Urinary bladder (tissue), 4 donors: ENCODE results near the gene FIBP. TPM values are rescaled to one million over a fixed set of nuclear protein-coding genes. Genes with fewer than 3 reads are reported as not detected.
A peak's percentile ranks its signal among the peaks of the same experiment; 100 is the strongest.

Source experiments
- DNase-seq: peaks from one replicate; pipeline ENCODE4 v3.0.0-alpha.2; 2015; ENCODE audit errors: extremely low spot score
- H3K27ac ChIP-seq: one replicate; pipeline ENCODE4 v1.5.1; 2013; ENCODE audit warnings: low read depth, mild to moderate bottlenecking, moderate library complexity
- H3K36me3 ChIP-seq: one replicate; pipeline ENCODE4 v1.6.1; 2013; ENCODE audit warnings: mild to moderate bottlenecking, moderate library complexity; ENCODE audit not compliant: insufficient read depth
- H3K4me1 ChIP-seq: one replicate; pipeline ENCODE4 v1.6.1; 2013; ENCODE audit warnings: mild to moderate bottlenecking, moderate library complexity; ENCODE audit not compliant: insufficient read depth
- H3K4me3 ChIP-seq: one replicate; pipeline ENCODE4 v1.5.1; 2013; ENCODE audit warnings: low read depth, low read length
- WGBS: extraction: QIAGEN DNeasy Blood & Tissue Kit; methylation state at CpG from one replicate; pipeline ENCODE4 v1.1.7; 2013; 5-methylcytosine and 5-hydroxymethylcytosine counted together
- polyA plus RNA-seq: library from polyadenylated mRNA; stranded (reverse); fragments of 200-250 nt; gene quantifications from one replicate; pipeline ENCODE4 v1.2.3, GENCODE V29; 2013
- total RNA-seq: library from RNA; depleted of rRNA; stranded (reverse); fragments of >200 nt; gene quantifications from one replicate; pipeline ENCODE4 v1.2.3, GENCODE V29; 2014
- donor health status: healthy with polysubstance abuse.
- donor health status: healthy.

Gene FIBP
- total and polyA plus RNA-seq, 2 donors, result 60.7 to 64.0 TPM

- peak within 1 kb of the TSS; percentile 86 for H3K4me3 ChIP-seq
- H3K4me1 ChIP-seq, result peaks cover 2% of the 10 kb centered on the region
- 1% methylated on average over 59 of the region's 59 CpGs for WGBS
- H3K27ac ChIP-seq, result peak within 1 kb of the TSS; percentile 94
- peak; percentile 92 for DNase-seq
- no peaks in the 10 kb centered on the region for H3K36me3 ChIP-seq
These were observed 30.9 kb upstream of the FIBP start, which contains the start of gene DRAP1 for GRCh38 chr11:65919141-65919572. DRAP1 (plus strand) TSS chr11:65919426; CDS start chr11:65919502, 76 bp downstream.

- H3K4me1 ChIP-seq, result peaks cover 2% of the 10 kb centered on the region
- DNase-seq, result no peak
- 4% methylated on average over 77 of the region's 77 CpGs for WGBS
- peak within 1 kb of the TSS; percentile 94 for H3K27ac ChIP-seq
- no peaks in the 10 kb centered on the region for H3K36me3 ChIP-seq
- peak within 1 kb of the TSS; percentile 86 for H3K4me3 ChIP-seq
These were observed 30.2 kb upstream of the FIBP start, which contains the start of gene C11orf68 for GRCh38 chr11:65918211-65919140. C11orf68 (minus strand) TSS chr11:65919062; CDS start chr11:65919031, 31 bp downstream.

- Histone ChIP-seq H3K4me3 (peak overlapping the region; percentile 74), H3K36me3 (no peaks in the 10 kb centered on the region), H3K27ac (peak overlapping the region; percentile 94), H3K4me1 (peaks cover 2% of the 10 kb centered on the region)
- 77% methylated on average over 35 of the region's 35 CpGs for WGBS
- DNase-seq, result no peak
These were observed 29.4 kb upstream of the FIBP start for GRCh38 chr11:65917434-65918210.

- no peaks in the 10 kb centered on the region for H3K36me3 ChIP-seq
- H3K4me3 ChIP-seq, result no peak overlapping the region
- 87% methylated on average over 3 of the region's 3 CpGs for WGBS
- no peak overlapping the region for H3K27ac ChIP-seq
- DNase-seq, result no peak
- H3K4me1 ChIP-seq, result peaks cover 2% of the 10 kb centered on the region
These were observed 28.8 kb upstream of the FIBP start for GRCh38 chr11:65917077-65917433.

GRCh38 chr11:65916391-65916790 is 28.1 kb upstream of the FIBP start:
- Histone ChIP-seq H3K36me3 (no peaks in the 10 kb centered on the region), H3K4me1 (peaks cover 2% of the 10 kb centered on the region), H3K4me3 (no peak overlapping the region), H3K27ac (peak overlapping the region; percentile 33)
- WGBS, result 67% methylated on average over 7 of the region's 7 CpGs
- no peak for DNase-seq

- no peak overlapping the region for H3K4me3 ChIP-seq
- no peak for DNase-seq
- H3K4me1 ChIP-seq, result peaks cover 2% of the 10 kb centered on the region
- WGBS, result 10% methylated on average over 13 of the region's 13 CpGs
- peak overlapping the region; percentile 55 for H3K27ac ChIP-seq
- H3K36me3 ChIP-seq, result no peaks in the 10 kb centered on the region
These were observed 27.6 kb upstream of the FIBP start for GRCh38 chr11:65915821-65916251.

GRCh38 chr11:65915101-65915820 is 27.0 kb upstream of the FIBP start:
- Histone ChIP-seq H3K36me3 (no peaks in the 10 kb centered on the region), H3K27ac (peak overlapping the region; percentile 80), H3K4me3 (no peak overlapping the region), H3K4me1 (peaks cover under 1% of the 10 kb centered on the region)
- DNase-seq, result no peak
- 46% methylated on average over 10 of the region's 10 CpGs for WGBS

- H3K27ac ChIP-seq, result no peak overlapping the region
- DNase-seq, result no peak
These were observed 24.6 kb upstream of the FIBP start for GRCh38 chr11:65912845-65913244.

GRCh38 chr11:65911682-65912568 is 23.7 kb upstream of the FIBP start:
- H3K27ac ChIP-seq, result no peak overlapping the region
- H3K4me1 ChIP-seq, result no peaks in the 10 kb centered on the region
- no peak overlapping the region for H3K4me3 ChIP-seq
- DNase-seq, result no peak
- WGBS, result 18% methylated on average over 14 of the region's 14 CpGs
- no peaks in the 10 kb centered on the region for H3K36me3 ChIP-seq

More at GRCh38 chr11:65912845-65913244, 24.6 kb upstream of the FIBP start:
- H3K4me1 ChIP-seq, result no peaks in the 10 kb centered on the region
- H3K4me3 ChIP-seq, result no peak overlapping the region
- 36% methylated on average over 4 of the region's 4 CpGs for WGBS
- H3K36me3 ChIP-seq, result no peaks in the 10 kb centered on the region

- no peak overlapping the region for H3K27ac ChIP-seq
- no peaks in the 10 kb centered on the region for H3K4me1 ChIP-seq
- no peak for DNase-seq
- H3K4me3 ChIP-seq, result no peak overlapping the region
- H3K36me3 ChIP-seq, result no peaks in the 10 kb centered on the region
- WGBS, result 68% methylated on average over 6 of the region's 6 CpGs
These were observed 19.6 kb upstream of the FIBP start for GRCh38 chr11:65907878-65908277.

- no peak for DNase-seq
- no peak overlapping the region for H3K27ac ChIP-seq
- H3K4me1 ChIP-seq, result no peaks in the 10 kb centered on the region
- no peak overlapping the region for H3K4me3 ChIP-seq
- WGBS, result 89% methylated on average over 5 of the region's 5 CpGs
- H3K36me3 ChIP-seq, result no peaks in the 10 kb centered on the region
These were observed 18.3 kb upstream of the FIBP start for GRCh38 chr11:65906602-65907001.

GRCh38 chr11:65903715-65904114 is 15.4 kb upstream of the FIBP start:
- WGBS, result 78% methylated on average over 8 of the region's 8 CpGs
- no peaks in the 10 kb centered on the region for H3K4me1 ChIP-seq
- no peaks in the 10 kb centered on the region for H3K36me3 ChIP-seq
- no peak for DNase-seq
- H3K4me3 ChIP-seq, result no peak overlapping the region
- no peak overlapping the region for H3K27ac ChIP-seq
